Gastroesophageal sphincter (tissue), 4 donors: ENCODE data around the gene LTN1. TPM values are rescaled to one million over a fixed set of nuclear protein-coding genes. Genes with fewer than 3 reads are reported as not detected.

Experiments
- ATAC-seq: fragments of 150-250 bp; one replicate; pipeline ENCODE4 v1.9.1; 2016; ENCODE audit warnings: mild to moderate bottlenecking, moderate library complexity
- H3K27ac ChIP-seq, 4 donors: fragments of 200-600 bp; sonication (generic) in 3 of 4; 1 replicate in 3 of 4; 2 replicates in 1 of 4; pipeline ENCODE4 v1.5.1; 2016 to 2019
- H3K27me3 ChIP-seq: fragments of 200-600 bp; sonication (generic); one replicate; pipeline ENCODE4 v1.5.1; 2019
- H3K36me3 ChIP-seq, 2 donors: fragments of 200-600 bp; sonication (generic); one replicate each; pipeline ENCODE4 v1.5.1; 2019; ENCODE audit warnings: control low read depth in 1 of 2
- H3K4me1 ChIP-seq, 3 donors: fragments of 200-600 bp; sonication (generic); 1 replicate in 2 of 3; 2 replicates in 1 of 3; pipeline ENCODE4 v1.5.1; 2016 to 2019; ENCODE audit warnings: control low read depth in 2 of 3
- H3K4me3 ChIP-seq, 2 donors: fragments of 200-600 bp; sonication (generic); one replicate each; pipeline ENCODE4 v1.5.1; 2019; ENCODE audit warnings: mild to moderate bottlenecking in 1 of 2, moderate library complexity in 1 of 2
- H3K9me3 ChIP-seq, 3 donors: fragments of 200-600 bp; sonication (generic); one replicate each; pipeline ENCODE4 v1.5.1; 2017 to 2019; ENCODE audit warnings: control low read depth in 2 of 3
- CTCF ChIP-seq, 4 experiments: fragments of 200-600 bp in 2 of 4; fragments of 450-650 bp in 2 of 4; sonication (generic) in 1 of 4; IDR thresholded peaks; one replicate each; pipeline ENCODE4 v1.5.1; 2017 to 2019; ENCODE audit warnings: antibody characterized with exemption in 4 of 4, mild to moderate bottlenecking in 2 of 4, moderate library complexity in 2 of 4
- EP300 ChIP-seq: sonication (generic); formaldehyde crosslinking; IDR thresholded peaks from one replicate; pipeline ENCODE4 v1.6.1; 2017; ENCODE audit warnings: antibody characterized with exemption, mild to moderate bottlenecking
- POLR2A ChIP-seq, 2 donors: fragments of 450-650 bp; IDR thresholded peaks; one replicate each; pipeline ENCODE4 v1.6.1; 2017; ENCODE audit warnings: antibody characterized with exemption in 2 of 2, mild to moderate bottlenecking in 2 of 2, moderate library complexity in 1 of 2
- POLR2AphosphoS5 ChIP-seq: sonication (generic); formaldehyde crosslinking; IDR thresholded peaks from one replicate; pipeline ENCODE4 v1.6.1; 2017; ENCODE audit warnings: antibody characterized with exemption
- WGBS, 2 donors: methylation state at CpG; one replicate each; pipeline ENCODE4 v1.1.5; 2018; ENCODE audit warnings: low coverage in 1 of 2; 5-methylcytosine and 5-hydroxymethylcytosine counted together
- total RNA-seq, 4 donors: library from RNA; depleted of rRNA; stranded (reverse); fragments of >200 nt; gene quantifications; one replicate each; pipeline ENCODE4 v1.1.0, GENCODE V29; 2016

LTN1 gene
- total RNA-seq, 4 donors from 2014 or later, result 22.2 to 40.6 (median 31.8) TPM

- 100% methylated on average over 1 of the region's 1 CpG; no CpG with 5 or more reads in 1 of the 2 donors for WGBS, 2 donors
- no peak for ATAC-seq
- H3K4me1 ChIP-seq, result no peaks in the 10 kb centered on the region
- H3K4me3 ChIP-seq, result no peak overlapping the region
- no peaks in the 10 kb centered on the region for H3K27me3 ChIP-seq
- H3K9me3 ChIP-seq, result no peaks in the 10 kb centered on the region
- peaks cover 4 to 97% of the 10 kb centered on the region in 2 donors for H3K36me3 ChIP-seq
- no peak overlapping the region for H3K27ac ChIP-seq
- TF ChIP-seq POLR2AphosphoS5 (no peak), EP300 (no peak), CTCF (IDR thresholded peaks at IDR 0.05) (no peak), POLR2A (IDR thresholded peaks at IDR 0.05) (no peak)
Observed at GRCh38 chr21:28963831-28964230, 28.8 kb downstream of the LTN1 start.

GRCh38 chr21:28962465-28962864 lies 30.2 kb downstream of the LTN1 start:
- H3K4me3 ChIP-seq, result no peak overlapping the region
- no peak overlapping the region for H3K27ac ChIP-seq
- 92 to 100% methylated on average over 2 of the region's 2 CpGs for WGBS, 2 donors
- peaks cover 4 to 97% of the 10 kb centered on the region in 2 donors for H3K36me3 ChIP-seq
- TF ChIP-seq EP300 (no peak), POLR2A (IDR thresholded peaks at IDR 0.05) (no peak), CTCF (IDR thresholded peaks at IDR 0.05) (no peak), POLR2AphosphoS5 (no peak)
- ATAC-seq, result no peak
- no peaks in the 10 kb centered on the region for H3K27me3 ChIP-seq
- no peaks in the 10 kb centered on the region for H3K4me1 ChIP-seq
- no peaks in the 10 kb centered on the region for H3K9me3 ChIP-seq

- TF ChIP-seq POLR2A (IDR thresholded peaks at IDR 0.05), result no peak
- TF ChIP-seq EP300, result no peak
- 83 to 93% methylated on average over 1 to 3 of the region's 3 CpGs for WGBS, 2 donors
- H3K9me3 ChIP-seq, result no peaks in the 10 kb centered on the region
- H3K4me3 ChIP-seq, result no peak overlapping the region
- no peaks in the 10 kb centered on the region for H3K27me3 ChIP-seq
- ATAC-seq, result no peak
- no peaks in the 10 kb centered on the region for H3K4me1 ChIP-seq
- peaks cover 4 to 97% of the 10 kb centered on the region in 2 donors for H3K36me3 ChIP-seq
- H3K27ac ChIP-seq, result no peak overlapping the region
Observed at GRCh38 chr21:28961927-28962326, 30.8 kb downstream of the LTN1 start.

- H3K27me3 ChIP-seq, result no peaks in the 10 kb centered on the region
- no peaks in the 10 kb centered on the region for H3K4me1 ChIP-seq
- H3K9me3 ChIP-seq, result no peaks in the 10 kb centered on the region
- H3K36me3 ChIP-seq, result peaks cover 0 to 98% of the 10 kb centered on the region in 2 donors
- no peak for ATAC-seq
- H3K27ac ChIP-seq, result no peak overlapping the region
- TF ChIP-seq EP300, result no peak
- 71% methylated on average over 1 of the region's 1 CpG; no CpG with 5 or more reads in 1 of the 2 donors for WGBS, 2 donors
- H3K4me3 ChIP-seq, result no peak overlapping the region
Observed at GRCh38 chr21:28960245-28960644, 32.4 kb downstream of the LTN1 start.

GRCh38 chr21:28959367-28960099 lies 33.1 kb downstream of the LTN1 start:
- no peak for ATAC-seq
- no peak overlapping the region for H3K27ac ChIP-seq
- H3K36me3 ChIP-seq, result peaks cover 0 to 96% of the 10 kb centered on the region in 2 donors
- no peaks in the 10 kb centered on the region for H3K4me1 ChIP-seq
- H3K27me3 ChIP-seq, result no peaks in the 10 kb centered on the region
- H3K9me3 ChIP-seq, result no peaks in the 10 kb centered on the region
- H3K4me3 ChIP-seq, result no peak overlapping the region
- TF ChIP-seq POLR2A (IDR thresholded peaks at IDR 0.05) (no peak), POLR2AphosphoS5 (no peak), EP300 (no peak), CTCF (IDR thresholded peaks at IDR 0.05) (no peak)
- WGBS, 2 donors, result 76 to 81% methylated on average over 3 to 7 of the region's 7 CpGs

- Histone ChIP-seq H3K4me1 (no peaks in the 10 kb centered on the region), H3K27me3 (no peaks in the 10 kb centered on the region), H3K4me3 (no peak overlapping the region), H3K36me3 (peaks cover 0 to 91% of the 10 kb centered on the region in 2 donors), H3K27ac (no peak overlapping the region), H3K9me3 (no peaks in the 10 kb centered on the region)
- no peak for TF ChIP-seq POLR2AphosphoS5
- no peak for TF ChIP-seq EP300
- TF ChIP-seq POLR2A (IDR thresholded peaks at IDR 0.05), result no peak
- no peak for TF ChIP-seq CTCF (IDR thresholded peaks at IDR 0.05)
- 88 to 94% methylated on average over 2 of the region's 2 CpGs for WGBS, 2 donors
- no peak for ATAC-seq
Observed at GRCh38 chr21:28953247-28953646, 39.4 kb downstream of the LTN1 start.
